Keratinocyte (primary cell): ENCODE data around the gene ANKFN1.

Experiments used
- EZH2 ChIP-seq: IDR thresholded peaks from one replicate; pipeline ENCODE4 v1.6.1; 2012; ENCODE audit warnings: inconsistent platforms, mild to moderate bottlenecking, low read length, moderate library complexity
- TF ChIP-seq, protein P1 (sequence below), 3 experiments: IDR thresholded peaks in 1 of 3; conservative IDR thresholded peaks in 1 of 3; optimal IDR thresholded peaks in 1 of 3; 2 replicates in 2 of 3; 3 replicates in 1 of 3; pipeline versions ENCODE3 to v1.5.1; 2011; ENCODE audit warnings: low read length in 3 of 3, mild to moderate bottlenecking in 3 of 3, moderate library complexity in 2 of 3, control low read depth in 1 of 3, inconsistent platforms in 1 of 3; ENCODE audit not compliant: insufficient read depth in 2 of 3; ENCODE audit errors: extremely low read depth in 1 of 3

DNA sequence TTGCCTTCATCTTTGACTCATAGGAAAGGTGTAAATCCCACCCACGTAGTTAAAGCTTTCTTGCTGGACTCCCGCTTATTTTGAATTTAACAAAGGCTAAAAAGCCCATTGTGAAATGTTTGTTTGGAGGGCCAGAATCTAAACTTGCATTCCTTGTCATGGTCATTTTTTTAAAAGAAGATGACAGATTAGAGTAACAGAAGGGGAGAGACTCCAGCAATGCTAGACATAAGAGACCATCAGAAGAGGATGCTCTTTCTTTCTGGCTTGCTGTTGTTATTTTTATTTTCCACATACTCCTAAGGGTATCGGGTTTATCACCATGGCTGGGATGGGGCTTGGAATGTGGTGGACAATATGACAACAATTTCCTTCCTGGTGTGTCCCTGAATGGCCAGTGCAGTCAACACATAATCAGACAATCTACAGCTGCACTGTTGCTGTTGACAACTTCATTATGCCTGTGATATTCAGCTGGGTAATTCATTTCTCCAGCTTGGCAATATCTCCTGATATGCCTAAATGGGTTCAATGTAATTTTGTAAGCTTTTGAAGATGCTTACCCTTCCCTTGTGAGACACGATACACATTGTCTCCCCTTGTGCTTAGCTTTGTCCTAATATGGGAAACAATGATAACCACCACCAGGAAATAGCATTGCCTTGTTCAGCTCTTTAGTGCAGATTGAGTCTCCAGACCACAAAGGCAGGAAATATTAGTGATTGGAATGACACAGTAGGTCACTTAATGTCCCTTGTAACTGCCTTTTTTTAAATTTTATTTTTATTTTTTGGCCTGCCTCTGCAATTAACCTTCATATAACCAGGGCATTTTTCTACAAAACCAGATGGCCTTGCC lies 164.3 kb downstream of the ANKFN1 start:
- TF ChIP-seq EZH2 = no peak
- TF ChIP-seq, protein P1, sequence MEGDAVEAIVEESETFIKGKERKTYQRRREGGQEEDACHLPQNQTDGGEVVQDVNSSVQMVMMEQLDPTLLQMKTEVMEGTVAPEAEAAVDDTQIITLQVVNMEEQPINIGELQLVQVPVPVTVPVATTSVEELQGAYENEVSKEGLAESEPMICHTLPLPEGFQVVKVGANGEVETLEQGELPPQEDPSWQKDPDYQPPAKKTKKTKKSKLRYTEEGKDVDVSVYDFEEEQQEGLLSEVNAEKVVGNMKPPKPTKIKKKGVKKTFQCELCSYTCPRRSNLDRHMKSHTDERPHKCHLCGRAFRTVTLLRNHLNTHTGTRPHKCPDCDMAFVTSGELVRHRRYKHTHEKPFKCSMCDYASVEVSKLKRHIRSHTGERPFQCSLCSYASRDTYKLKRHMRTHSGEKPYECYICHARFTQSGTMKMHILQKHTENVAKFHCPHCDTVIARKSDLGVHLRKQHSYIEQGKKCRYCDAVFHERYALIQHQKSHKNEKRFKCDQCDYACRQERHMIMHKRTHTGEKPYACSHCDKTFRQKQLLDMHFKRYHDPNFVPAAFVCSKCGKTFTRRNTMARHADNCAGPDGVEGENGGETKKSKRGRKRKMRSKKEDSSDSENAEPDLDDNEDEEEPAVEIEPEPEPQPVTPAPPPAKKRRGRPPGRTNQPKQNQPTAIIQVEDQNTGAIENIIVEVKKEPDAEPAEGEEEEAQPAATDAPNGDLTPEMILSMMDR (optimal IDR thresholded peaks at IDR 0.05 in 1 of 3, IDR thresholded peaks at IDR 0.05 in 1 of 3, conservative IDR thresholded peaks at IDR 0.05 in 1 of 3; ENCODE audit: extremely low read depth in 1 of 3, insufficient read depth in 2 of 3, low read length in 3 of 3) = no peak
